ENCODE data around the gene LHX4.

The LHX4 gene

GRCh38 chr1:180229483-180230415 lies at the start of gene LHX4:
LHX4 (plus strand) TSS chr1:180230264; CDS start chr1:180230530, 266 bp downstream.
- no peak for DNase-seq (ENCODE audit: low read depth, low spot score)

- no peak for DNase-seq (ENCODE audit: low read depth, low spot score)
Observed at GRCh38 chr1:180181048-180181447, 49.0 kb upstream of the LHX4 start.

DNA sequence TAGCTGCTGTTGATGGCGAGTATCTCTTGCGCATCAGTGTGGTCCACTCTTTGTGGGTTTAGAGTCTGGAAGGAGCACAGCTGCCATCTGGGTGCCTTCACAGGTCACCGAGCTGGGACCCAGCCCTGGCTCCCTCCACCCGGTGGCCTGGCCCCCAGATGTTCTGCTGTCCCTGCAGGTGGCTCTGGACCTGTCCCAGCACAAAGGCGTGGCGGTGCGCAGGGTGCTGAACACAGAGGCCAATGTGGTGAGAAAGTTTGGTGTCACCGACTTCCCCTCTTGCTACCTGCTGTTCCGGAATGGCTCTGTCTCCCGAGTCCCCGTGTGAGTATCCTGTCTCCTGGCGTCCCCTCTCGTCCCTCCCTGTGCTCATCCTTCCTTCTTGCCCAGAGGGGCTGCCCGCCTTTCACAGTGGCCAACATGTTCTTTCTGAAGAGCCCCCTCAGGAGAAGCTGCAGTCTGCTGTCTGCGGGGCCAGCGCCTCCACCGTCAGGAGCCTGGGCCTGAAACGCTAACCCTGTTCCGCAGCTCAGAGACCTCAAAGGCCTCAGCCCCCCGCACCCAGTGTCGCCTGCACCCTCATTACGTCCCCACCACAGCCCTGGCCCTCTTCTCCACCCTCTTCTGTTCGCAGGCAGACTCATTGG lies 47.9 kb upstream of the LHX4 start:
- DNase-seq (ENCODE audit: low read depth, low spot score): no peak

GRCh38 chr1:180182643-180183311 lies 47.3 kb upstream of the LHX4 start:
- DNase-seq (ENCODE audit: low read depth, low spot score): no peak

GRCh38 chr1:180183426-180183825 lies 46.6 kb upstream of the LHX4 start:
- no peak for DNase-seq (ENCODE audit: low read depth, low spot score)

- DNase-seq (ENCODE audit: low read depth, low spot score): no peak
Observed at GRCh38 chr1:180184041-180184440, 46.0 kb upstream of the LHX4 start.

GRCh38 chr1:180185281-180185680 lies 44.8 kb upstream of the LHX4 start:
- no peak for DNase-seq (ENCODE audit: low read depth, low spot score)

DNA sequence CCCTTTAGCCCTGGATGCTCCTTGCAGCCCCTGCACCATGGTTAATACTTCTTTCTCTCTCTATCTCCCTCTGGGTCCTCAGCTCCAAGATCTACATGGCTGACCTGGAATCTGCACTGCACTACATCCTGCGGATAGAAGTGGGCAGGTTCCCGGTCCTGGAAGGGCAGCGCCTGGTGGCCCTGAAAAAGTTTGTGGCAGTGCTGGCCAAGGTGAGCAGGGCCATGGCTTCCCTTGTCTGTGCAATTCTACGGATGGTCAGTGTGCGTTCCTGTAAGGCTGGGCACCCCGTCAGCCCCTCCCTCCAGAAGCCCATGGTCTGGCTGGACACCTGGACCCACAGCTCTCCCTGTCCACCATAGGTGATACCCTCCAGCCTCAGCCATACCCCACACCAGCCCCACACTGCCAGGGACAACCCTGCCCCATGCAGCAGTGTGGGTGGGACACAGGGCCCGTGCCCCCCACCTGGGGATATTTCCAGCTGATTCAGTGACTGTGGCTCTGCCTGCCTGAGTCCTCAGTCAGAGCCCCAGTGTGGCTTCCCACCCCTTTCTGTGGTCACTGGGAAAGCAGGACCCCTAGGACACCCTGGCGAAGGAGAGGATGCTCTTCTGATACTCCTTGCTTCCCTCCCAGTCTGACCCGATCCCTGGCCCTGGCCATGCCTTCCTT lies 44.0 kb upstream of the LHX4 start:
- no peak for DNase-seq (ENCODE audit: low read depth, low spot score)

DNA sequence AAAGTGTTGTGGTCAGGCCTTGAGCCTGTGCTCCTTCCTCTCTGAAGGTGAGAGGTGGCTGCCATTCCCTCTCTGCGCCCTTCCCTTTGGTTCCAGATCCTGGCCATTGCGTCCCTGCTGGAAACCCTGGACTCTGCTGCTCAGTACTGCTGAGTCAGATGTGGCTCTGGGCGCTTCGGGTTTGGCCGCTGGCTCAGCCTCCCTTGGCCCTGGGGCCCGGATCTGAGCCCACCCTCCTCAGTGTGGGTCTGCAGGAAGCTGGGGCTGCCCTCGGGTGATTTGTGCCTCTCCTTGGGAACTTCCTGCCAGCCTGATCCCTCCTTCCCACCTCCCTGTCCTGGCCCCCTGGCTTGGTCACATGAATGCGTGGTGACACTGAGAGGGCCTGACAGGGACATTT lies 43.2 kb upstream of the LHX4 start:
- no peak for DNase-seq (ENCODE audit: low read depth, low spot score)

GRCh38 chr1:180187626-180188025 lies 42.4 kb upstream of the LHX4 start:
- DNase-seq (ENCODE audit: low read depth, low spot score): no peak

- no peak for DNase-seq (ENCODE audit: low read depth, low spot score)
Observed at GRCh38 chr1:180188091-180188506, 42.0 kb upstream of the LHX4 start.

DNA sequence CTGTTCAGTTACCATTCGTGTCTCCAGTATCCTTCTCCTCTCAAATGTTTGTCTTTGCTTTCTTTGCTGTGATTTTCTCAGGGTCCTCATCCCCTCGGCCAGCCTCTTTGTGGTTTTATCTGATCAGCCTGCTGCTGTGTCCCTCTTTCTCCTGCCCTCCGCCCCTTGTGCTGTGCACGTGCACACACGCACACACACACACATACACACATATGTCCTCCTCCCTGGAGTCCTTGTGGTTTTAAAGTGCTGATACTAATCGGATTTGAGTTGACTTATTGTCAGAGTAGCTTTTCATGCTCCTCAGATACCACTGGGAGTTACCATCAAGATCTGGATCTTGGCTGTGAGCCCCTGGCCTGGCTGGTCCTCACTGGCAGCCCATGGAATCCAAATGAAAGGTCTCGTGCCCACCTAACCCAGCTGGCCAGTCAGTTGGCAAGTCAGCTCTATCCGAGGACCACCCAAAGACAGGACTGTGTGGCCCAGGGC lies 41.3 kb upstream of the LHX4 start:
- no peak for DNase-seq (ENCODE audit: low read depth, low spot score)

- DNase-seq (ENCODE audit: low read depth, low spot score): no peak
Observed at GRCh38 chr1:180190091-180190490, 40.0 kb upstream of the LHX4 start.

- DNase-seq (ENCODE audit: low read depth, low spot score): no peak
Observed at GRCh38 chr1:180192172-180192571, 37.9 kb upstream of the LHX4 start.

- DNase-seq (ENCODE audit: low read depth, low spot score): no peak
Observed at GRCh38 chr1:180193141-180194047, 36.7 kb upstream of the LHX4 start.

DNA sequence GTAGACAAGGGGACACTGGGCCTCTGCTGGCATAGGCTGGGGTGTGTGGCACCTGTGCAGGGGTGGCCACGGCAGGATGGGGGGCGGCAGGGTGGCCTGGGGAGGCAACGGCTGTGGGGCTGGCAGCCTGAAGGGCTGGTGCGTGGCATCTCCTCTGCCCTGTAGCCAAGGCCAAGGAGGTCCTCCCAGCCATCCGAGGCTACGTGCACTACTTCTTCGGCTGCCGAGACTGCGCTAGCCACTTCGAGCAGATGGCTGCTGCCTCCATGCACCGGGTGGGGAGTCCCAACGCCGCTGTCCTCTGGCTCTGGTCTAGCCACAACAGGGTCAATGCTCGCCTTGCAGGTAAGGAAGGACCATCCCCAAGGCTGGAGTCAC lies 36.0 kb upstream of the LHX4 start:
- no peak for DNase-seq (ENCODE audit: low read depth, low spot score)

- no peak for DNase-seq (ENCODE audit: low read depth, low spot score)
Observed at GRCh38 chr1:180194546-180195207, 35.4 kb upstream of the LHX4 start.

- DNase-seq (ENCODE audit: low read depth, low spot score): no peak
Observed at GRCh38 chr1:180195401-180195800, 34.7 kb upstream of the LHX4 start.

GRCh38 chr1:180195916-180196315 lies 34.1 kb upstream of the LHX4 start:
- no peak for DNase-seq (ENCODE audit: low read depth, low spot score)

DNA sequence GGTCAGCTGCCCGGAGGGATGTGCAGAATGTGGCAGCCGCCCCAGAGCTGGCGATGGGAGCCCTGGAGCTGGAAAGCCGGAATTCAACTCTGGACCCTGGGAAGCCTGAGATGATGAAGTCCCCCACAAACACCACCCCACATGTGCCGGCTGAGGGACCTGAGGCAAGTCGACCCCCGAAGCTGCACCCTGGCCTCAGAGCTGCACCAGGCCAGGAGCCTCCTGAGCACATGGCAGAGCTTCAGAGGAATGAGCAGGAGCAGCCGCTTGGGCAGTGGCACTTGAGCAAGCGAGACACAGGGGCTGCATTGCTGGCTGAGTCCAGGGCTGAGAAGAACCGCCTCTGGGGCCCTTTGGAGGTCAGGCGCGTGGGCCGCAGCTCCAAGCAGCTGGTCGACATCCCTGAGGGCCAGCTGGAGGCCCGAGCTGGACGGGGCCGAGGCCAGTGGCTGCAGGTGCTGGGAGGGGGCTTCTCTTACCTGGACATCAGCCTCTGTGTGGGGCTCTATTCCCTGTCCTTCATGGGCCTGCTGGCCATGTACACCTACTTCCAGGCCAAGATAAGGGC lies 33.5 kb upstream of the LHX4 start:
- DNase-seq (ENCODE audit: low read depth, low spot score): no peak

Data from iPS DF 19.7 (cell line).